ENCODE measurements around the gene DTNB. TPM values are rescaled to one million over a fixed set of nuclear protein-coding genes. Genes with fewer than 3 reads are reported as not detected.

DTNB gene
- total and polyA plus RNA-seq, 8 donors = 10.5 to 70.0 (median 33.7) TPM

- peaks cover 0 to 29% (median 7%) of the 10 kb centered on the region in 4 donors for H3K4me1 ChIP-seq
- H3K4me3 ChIP-seq = no peak overlapping the region
- no peak for TF ChIP-seq CTCF (IDR thresholded peaks at IDR 0.05)
- TF ChIP-seq POLR2A (IDR thresholded peaks at IDR 0.05) = no peak
- H3K9me3 ChIP-seq = no peaks in the 10 kb centered on the region
- no peak for DNase-seq
- intact Hi-C loops (cut with DNase I; ENCODE audit: low total_unique reads) = no loop called here
- WGBS, 5 donors = 88 to 94% (median 92%) methylated on average over 5 of the region's 5 CpGs
- no peak overlapping the region for H3K27ac ChIP-seq
- H3K27me3 ChIP-seq = no peaks in the 10 kb centered on the region
- H3K36me3 ChIP-seq = no peaks in the 10 kb centered on the region
Observed at GRCh38 chr2:25561136-25561850, 112.1 kb downstream of the DTNB start.

GRCh38 chr2:25559148-25559547 lies 114.2 kb downstream of the DTNB start:
- intact Hi-C loops (cut with DNase I; ENCODE audit: low total_unique reads) = no loop called here

GRCh38 chr2:25558262-25558661 lies 115.1 kb downstream of the DTNB start:
- peak in 1 of 2 donors; percentile 51 for DNase-seq
- Histone ChIP-seq H3K4me3 (no peak overlapping the region), H3K4me1 (peaks cover 0 to 23% (median 5%) of the 10 kb centered on the region in 4 donors), H3K27ac (peak overlapping the region in 2 of 5 donors; percentile 8 to 16), H3K36me3 (no peaks in the 10 kb centered on the region), H3K9me3 (no peaks in the 10 kb centered on the region), H3K27me3 (no peaks in the 10 kb centered on the region)
- 63 to 76% (median 68%) methylated on average over 2 of the region's 2 CpGs for WGBS, 5 donors
- TF ChIP-seq EP300 (IDR thresholded peaks at IDR 0.05) (no peak), POLR2AphosphoS5 (IDR thresholded peaks at IDR 0.05) (no peak), POLR2A (IDR thresholded peaks at IDR 0.05) (no peak), CTCF (IDR thresholded peaks at IDR 0.05) (no peak)
- intact Hi-C loops (cut with DNase I; ENCODE audit: low total_unique reads) = no loop called here

More at GRCh38 chr2:25559148-25559547, 114.2 kb downstream of the DTNB start:
- 94 to 97% (median 96%) methylated on average over 10 of the region's 10 CpGs for whole genome bisulfite sequencing, 5 donors
- Histone ChIP-seq H3K4me3 (no peak overlapping the region), H3K27ac (no peak overlapping the region), H3K36me3 (no peaks in the 10 kb centered on the region), H3K4me1 (peaks cover 0 to 23% (median 5%) of the 10 kb centered on the region in 4 donors), H3K27me3 (no peaks in the 10 kb centered on the region), H3K9me3 (no peaks in the 10 kb centered on the region)
- TF ChIP-seq POLR2A (IDR thresholded peaks at IDR 0.05) = no peak
- no peak for TF ChIP-seq CTCF (IDR thresholded peaks at IDR 0.05)
- no peak for TF ChIP-seq POLR2AphosphoS5 (IDR thresholded peaks at IDR 0.05)
- no peak for TF ChIP-seq EP300 (IDR thresholded peaks at IDR 0.05)
- no peak for DNase-seq

GRCh38 chr2:25557179-25558036 lies 116.0 kb downstream of the DTNB start:
- intact Hi-C loops (cut with DNase I; ENCODE audit: low total_unique reads) = no loop called here
- Histone ChIP-seq H3K4me3 (no peak overlapping the region), H3K27ac (peak overlapping the region in 3 of 5 donors; percentile 8 to 42 (median 16)), H3K36me3 (no peaks in the 10 kb centered on the region), H3K4me1 (peaks cover 0 to 23% (median 5%) of the 10 kb centered on the region in 4 donors), H3K27me3 (no peaks in the 10 kb centered on the region), H3K9me3 (no peaks in the 10 kb centered on the region)
- DNase-seq = no peak
- TF ChIP-seq POLR2AphosphoS5 (IDR thresholded peaks at IDR 0.05) (no peak), POLR2A (IDR thresholded peaks at IDR 0.05) (no peak), CTCF (IDR thresholded peaks at IDR 0.05) (no peak), EP300 (IDR thresholded peaks at IDR 0.05) (no peak)
- WGBS, 5 donors = 89 to 92% (median 90%) methylated on average over 6 of the region's 6 CpGs
